C4-2B (cell line): ENCODE data around the gene CHRM4.

ENCODE experiments used
- H3K27ac ChIP-seq: fragments of 450-650 bp; 2 replicates; pipeline ENCODE4 v1.5.1; 2017
- CTCF ChIP-seq: fragments of 450-650 bp; conservative IDR thresholded peaks from 2 replicates; pipeline ENCODE4 v1.5.1; 2017; ENCODE audit warnings: mild to moderate bottlenecking
- ZFX ChIP-seq: fragments of 450-650 bp; IDR thresholded peaks from 2 replicates; pipeline ENCODE4 v1.6.1; 2017

The CHRM4 gene

GRCh38 chr11:46335890-46336562 lies 55.5 kb downstream of the CHRM4 start:
- no peak for TF ChIP-seq ZFX
- TF ChIP-seq CTCF, result no peak
- no peak overlapping the region for H3K27ac ChIP-seq

- no peak overlapping the region for H3K27ac ChIP-seq
- no peak for TF ChIP-seq ZFX
- no peak for TF ChIP-seq CTCF
Observed at GRCh38 chr11:46335271-46335670, 56.3 kb downstream of the CHRM4 start.

- no peak for TF ChIP-seq CTCF
- no peak for TF ChIP-seq ZFX
- H3K27ac ChIP-seq, result no peak overlapping the region
Observed at GRCh38 chr11:46334211-46334610, 57.4 kb downstream of the CHRM4 start.
